Muscle of arm (tissue), 14 donors: Measurements from ENCODE around the gene RAB20. TPM values are rescaled to one million over a fixed set of nuclear protein-coding genes. Genes with fewer than 3 reads are reported as not detected.
"Not testable (repeated sequence)": the region's sequence is repeated elsewhere in the genome, so short reads cannot be mapped to it uniquely, and the experiment has no call there.

ENCODE experiments used
- DNase-seq: peaks from one replicate; pipeline ENCODE4 v3.0.0-alpha.2; 2013
- long read RNA-seq, 11 donors: transcript quantifications; one replicate each; lab custom pipeline, GENCODE V29; 2026
- polyA plus RNA-seq, 12 donors: library from polyadenylated mRNA; unstranded; fragments of 120-200 nt; gene quantifications; one replicate each; pipeline ENCODE4 v1.2.1, GENCODE V29; 2013; ENCODE audit not compliant: insufficient read length in 12 of 12

Gene RAB20, protein sequence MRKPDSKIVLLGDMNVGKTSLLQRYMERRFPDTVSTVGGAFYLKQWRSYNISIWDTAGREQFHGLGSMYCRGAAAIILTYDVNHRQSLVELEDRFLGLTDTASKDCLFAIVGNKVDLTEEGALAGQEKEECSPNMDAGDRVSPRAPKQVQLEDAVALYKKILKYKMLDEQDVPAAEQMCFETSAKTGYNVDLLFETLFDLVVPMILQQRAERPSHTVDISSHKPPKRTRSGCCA
- polyA plus RNA-seq = 1 to 10 TPM in 11 of 12 donors, not detected in 1; 1.4 to 7.3 (median 2.3) TPM
- long read RNA-seq, donor 1, transcript RAB20-201 (2 exons, 1,518 nt) = major isoform, 13 of 13 reads
- long read RNA-seq, donor 1, partial matches to known transcripts = 0 of 13 reads
- long read RNA-seq, donor 1, other reads (novel, unspliced or antisense) = 0 of 13 reads
- long read RNA-seq, donor 2, partial matches to known transcripts = 0 of 1 reads
- long read RNA-seq, donor 2, other reads (novel, unspliced or antisense) = 0 of 1 reads
- long read RNA-seq, donor 3, partial matches to known transcripts = 0 of 1 reads
- long read RNA-seq, donor 3, other reads (novel, unspliced or antisense) = 0 of 1 reads
- long read RNA-seq, donor 4 = 0 reads
- long read RNA-seq, donor 5, partial matches to known transcripts = 0 of 2 reads
- long read RNA-seq, donor 5, other reads (novel, unspliced or antisense) = 0 of 2 reads
- long read RNA-seq, donor 6, partial matches to known transcripts = 0 of 2 reads
- long read RNA-seq, donor 6, other reads (novel, unspliced or antisense) = 0 of 2 reads
- long read RNA-seq, donor 7, partial matches to known transcripts = 0 of 1 reads
- long read RNA-seq, donor 7, other reads (novel, unspliced or antisense) = 0 of 1 reads
- long read RNA-seq, donor 8, partial matches to known transcripts = 0 of 2 reads
- long read RNA-seq, donor 8, other reads (novel, unspliced or antisense) = 0 of 2 reads
- long read RNA-seq, donor 9 = 0 reads
- long read RNA-seq, donor 10, partial matches to known transcripts = 0 of 3 reads
- long read RNA-seq, donor 10, other reads (novel, unspliced or antisense) = 0 of 3 reads
- long read RNA-seq, donor 11, partial matches to known transcripts = 0 of 1 reads
- long read RNA-seq, donor 11, other reads (novel, unspliced or antisense) = 0 of 1 reads

DNA sequence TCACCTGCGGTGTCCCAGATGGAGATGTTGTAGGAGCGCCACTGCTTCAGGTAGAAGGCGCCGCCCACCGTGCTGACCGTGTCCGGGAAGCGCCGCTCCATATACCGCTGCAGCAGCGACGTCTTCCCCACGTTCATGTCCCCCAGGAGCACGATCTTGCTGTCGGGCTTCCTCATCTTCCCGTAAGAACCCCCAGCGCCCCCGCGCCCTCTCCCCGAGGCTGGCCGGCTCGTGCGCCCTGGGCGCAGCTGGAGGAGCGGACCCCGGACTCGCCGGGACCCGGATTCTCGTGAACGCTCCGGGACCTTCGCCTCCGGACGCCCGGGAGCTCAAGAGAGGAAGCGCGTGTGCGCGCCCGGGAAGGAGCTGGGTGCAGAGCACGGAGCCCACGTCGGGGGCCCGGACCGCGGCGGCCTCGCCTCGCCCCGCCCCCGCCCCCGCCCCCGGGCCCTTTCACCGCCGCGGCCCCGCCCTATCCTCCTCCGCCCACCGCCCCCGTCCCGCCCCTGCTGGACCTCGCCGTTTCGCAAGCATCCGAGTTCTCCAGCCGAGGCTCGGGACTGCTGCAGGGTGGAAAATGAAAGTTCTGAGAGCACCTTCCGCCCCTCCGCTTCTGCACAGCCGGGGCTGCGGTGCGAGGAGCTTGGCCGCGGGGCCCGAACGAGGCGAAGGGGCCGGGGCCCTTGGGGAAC, at the start of gene RAB20:
RAB20 (minus strand) TSS at position 379 of the 692 bp plus-strand sequence; CDS start at position 176, 203 bp downstream.
- peak; percentile 74 for DNase-seq

DNA sequence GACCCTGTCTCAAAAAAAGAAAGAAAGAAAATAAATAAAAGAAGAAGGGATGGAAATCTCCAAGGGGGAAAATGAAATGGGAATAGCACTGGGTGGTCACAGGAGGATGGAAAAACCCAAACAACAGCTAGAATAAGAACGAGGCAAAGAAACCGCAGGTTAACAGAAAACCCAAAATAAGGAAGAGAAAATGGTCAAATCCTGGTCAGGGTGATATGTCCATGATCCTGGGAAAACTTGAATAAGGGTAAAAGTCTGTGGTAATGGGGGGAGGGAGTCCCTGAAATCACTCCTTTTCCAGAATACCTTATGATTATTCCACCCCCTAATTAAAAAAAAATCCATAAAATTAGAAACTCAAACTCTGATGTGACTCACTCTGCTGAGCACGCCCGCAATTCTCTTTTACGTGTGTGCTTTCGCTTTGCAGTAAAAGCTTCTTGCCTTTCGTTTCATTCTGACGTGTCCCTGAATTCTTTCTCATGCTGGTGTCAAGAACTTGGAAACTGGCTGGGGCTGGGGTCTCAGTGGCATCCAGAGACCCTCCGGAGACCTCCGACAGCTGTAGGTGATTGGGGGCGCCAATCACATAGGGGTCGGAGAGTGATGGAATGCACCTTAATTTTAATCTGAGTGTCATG, 49.6 kb upstream of the RAB20 start:
- DNase-seq = no peak

DNA sequence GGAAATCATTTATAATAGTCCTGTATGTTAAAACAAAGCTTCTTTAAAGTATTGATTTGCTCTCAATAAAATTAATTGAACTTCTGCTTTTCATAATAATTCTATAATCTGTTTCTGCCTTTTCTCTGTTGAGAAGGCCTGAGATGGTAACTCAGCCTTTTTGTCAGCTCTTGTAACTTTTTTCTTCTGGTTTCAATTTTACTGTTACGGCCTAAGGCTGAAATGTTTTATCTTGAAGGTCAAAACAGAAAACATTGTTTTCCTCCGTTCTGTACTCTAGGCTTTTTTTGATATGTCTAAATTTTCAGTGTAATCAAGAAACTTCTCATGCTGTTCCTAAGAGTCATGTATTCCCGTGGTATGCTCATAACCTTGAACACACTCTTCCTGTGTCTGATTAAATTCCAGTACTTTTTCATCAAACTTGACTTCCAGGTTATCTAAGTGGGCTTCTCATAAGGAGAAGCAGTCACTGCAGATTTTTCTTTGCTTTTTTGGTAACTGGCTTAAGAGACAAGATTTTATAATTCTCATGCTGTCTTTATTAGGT, 46.2 kb upstream of the RAB20 start:
- no peak for DNase-seq

DNA sequence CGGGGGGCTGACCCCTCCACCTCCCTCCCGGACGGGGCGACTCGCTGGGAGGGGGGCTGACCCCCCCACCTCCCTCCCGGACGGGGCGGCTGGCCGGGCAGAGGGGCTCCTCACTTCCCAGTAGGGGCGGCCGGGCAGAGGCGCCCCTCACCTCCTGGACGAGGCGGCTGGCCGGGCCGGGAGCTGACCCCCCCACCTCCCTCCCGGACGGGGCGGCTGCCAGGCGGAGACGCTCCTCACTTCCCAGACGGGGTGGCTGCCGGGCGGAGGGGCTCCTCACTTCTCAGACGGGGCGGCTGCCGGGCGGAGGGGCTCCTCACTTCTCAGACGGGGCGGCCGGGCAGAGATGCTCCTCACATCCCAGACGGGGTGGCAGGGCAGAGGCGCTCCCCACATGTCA, 44.8 kb upstream of the RAB20 start:
- DNase-seq = not testable (repeated sequence)

DNA sequence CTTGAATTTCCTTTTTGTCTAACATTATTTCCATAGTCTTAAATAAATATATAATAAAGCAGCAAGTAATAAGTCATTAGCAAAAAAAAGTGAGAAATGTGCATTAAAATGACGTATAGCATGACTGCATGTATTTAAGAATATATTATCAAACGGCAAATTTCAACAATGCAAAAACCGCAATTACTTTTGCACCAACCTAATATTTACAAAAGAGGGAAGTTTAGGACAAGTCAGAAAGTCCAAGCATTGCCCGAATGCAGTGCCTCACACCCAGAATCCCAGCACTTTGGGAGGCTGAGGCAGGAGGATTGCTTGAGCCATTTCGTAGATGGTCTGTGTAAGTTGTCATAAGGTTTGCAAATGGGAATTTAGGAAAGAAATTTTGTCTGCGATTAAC, 43.6 kb upstream of the RAB20 start:
- no peak for DNase-seq

DNA sequence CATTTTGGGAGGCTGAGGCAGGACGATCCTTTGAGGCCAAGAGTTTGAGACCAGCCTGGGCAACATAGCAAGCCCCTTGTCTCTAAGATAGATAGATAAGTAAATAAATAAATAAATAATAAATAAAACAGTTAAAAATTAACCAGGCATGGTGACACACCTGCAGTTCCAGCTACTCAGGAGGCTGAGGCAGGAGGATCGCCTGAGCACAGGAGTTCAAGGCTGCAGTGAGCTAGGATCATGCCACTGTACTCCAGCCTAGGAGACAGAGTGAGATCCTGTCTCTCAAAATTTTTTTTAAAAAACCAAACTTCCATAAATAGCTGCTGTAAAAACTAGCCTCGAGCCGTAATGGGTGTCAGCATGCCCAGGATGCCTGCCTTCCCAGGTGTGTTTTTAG, 39.5 kb upstream of the RAB20 start:
- DNase-seq = no peak

DNA sequence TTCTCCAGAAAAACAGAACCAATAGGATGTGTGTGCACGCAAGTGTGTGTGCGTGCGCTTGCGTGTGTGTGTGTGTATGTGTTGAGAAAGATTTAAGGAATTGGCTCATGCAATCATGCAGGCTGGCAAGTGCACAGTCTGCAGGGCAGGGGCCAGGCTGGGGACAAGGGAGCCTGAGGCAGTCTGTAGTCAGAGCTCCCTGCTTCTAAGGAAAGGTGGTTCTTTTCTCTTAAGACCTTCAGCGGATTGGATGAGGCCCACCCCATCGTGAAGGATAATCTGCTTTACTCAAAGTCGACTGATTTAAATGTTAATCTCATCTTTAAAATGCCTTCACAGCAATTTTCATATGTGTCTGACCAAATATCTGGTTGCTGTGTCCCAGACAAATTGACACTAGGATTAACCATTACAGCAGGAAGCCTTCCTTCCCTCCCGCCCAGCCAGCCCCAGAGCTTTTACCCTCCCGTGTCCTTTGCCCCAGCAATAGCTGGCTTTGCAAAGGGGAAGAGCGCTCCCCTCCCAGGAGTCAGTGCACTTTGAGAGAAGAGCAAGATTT, 38.8 kb upstream of the RAB20 start:
- no peak for DNase-seq

DNA sequence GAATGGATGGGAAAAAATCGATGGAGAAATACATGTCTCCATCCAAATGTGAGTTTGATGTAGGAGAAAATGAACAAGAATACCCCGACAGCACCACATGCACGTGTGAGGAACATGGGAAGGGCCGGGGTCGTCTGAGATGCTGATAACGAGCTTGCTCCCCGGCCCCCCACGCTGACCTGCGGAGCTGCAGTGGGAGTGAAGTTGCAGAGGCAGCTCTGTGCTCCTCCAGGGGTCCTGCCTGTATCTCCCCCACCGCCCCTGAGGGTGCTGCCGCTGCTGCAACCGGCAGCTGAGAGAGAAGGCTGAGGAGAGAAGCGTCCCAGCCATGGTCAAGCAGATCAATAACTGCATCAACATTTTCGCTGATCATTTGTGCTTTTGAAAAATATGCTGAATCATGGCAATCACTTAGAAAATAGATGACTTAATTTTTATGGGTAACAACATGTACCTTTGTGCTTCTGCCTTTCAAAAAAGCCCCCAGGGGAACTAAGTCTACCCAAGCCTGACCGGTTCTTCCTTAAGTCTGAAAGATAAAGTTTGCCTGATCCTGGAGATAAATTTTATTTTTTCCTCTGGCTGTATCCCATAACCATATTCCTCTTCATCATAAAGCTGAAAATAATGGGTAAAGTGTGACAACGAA, 35.6 kb upstream of the RAB20 start:
- DNase-seq = no peak

DNA sequence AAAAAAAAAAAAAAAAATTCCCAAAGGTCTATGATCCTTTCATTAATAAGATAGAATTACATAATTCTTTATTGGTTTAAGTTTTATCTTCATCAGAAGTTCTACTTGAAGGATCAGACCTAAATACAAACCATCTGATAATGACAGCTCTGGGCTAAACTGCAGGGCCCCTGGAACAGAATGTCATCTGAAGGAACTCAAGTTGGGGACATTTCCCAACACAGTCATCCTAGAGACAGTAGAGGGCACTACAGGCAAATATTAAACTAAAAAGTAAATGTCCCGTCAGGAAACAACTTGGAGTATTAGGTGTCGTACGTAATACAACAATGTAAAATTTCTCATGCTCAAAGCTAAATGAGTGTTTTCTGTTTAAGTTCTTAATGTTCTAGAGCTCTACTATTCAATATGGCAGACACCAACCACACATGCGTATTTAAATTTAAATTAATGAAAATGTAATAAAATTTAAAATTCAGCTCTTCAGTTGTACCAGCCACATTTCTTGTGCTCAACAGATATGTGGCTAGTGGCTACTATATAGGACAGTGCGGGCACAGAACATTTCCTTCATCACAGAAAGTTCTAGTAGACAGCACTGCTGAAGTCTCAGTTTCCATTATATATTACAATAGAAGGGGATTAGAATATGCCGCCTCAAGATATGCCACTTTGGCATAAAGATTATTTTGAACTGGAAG, 32.1 kb upstream of the RAB20 start:
- DNase-seq = peak; percentile 53

DNA sequence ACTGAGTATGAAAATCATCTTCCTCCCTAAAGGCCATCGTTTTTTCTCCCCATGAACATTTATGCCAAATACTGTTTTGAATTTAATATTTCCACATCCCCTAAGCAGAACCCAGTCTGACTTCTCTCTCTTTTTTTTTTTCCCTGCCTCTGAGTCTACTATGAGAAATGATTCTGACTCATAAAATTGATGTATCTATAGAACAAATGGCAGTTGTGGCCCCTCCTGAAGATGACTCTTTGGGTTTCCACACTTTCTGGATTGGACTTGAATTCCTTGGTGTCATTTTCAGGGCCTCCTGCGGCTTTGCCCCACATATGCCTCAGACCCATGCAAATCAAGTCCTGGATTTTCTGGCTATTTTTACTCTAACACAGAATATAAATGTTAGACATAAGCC, 31.1 kb upstream of the RAB20 start:
- no peak for DNase-seq

DNA sequence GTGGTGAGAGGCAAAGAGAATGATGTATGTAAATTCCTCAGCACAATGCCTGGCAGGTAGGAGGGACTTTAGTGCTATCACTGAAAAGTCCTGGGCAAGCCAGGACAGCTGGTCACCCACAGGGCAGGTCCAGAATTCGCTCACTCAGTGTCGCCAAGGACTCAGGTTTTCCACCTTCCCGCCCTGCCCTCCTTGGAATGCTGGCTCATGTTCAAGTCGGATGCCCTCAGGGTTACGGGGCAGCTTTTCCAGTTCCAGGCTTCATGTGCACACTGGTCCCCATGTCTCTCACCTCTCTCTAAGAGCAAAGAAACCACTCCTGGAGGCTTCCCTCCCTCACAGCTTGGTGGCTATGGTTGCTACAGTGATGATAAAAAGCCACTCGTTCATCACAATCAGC, 29.1 kb upstream of the RAB20 start:
- DNase-seq = no peak

DNA sequence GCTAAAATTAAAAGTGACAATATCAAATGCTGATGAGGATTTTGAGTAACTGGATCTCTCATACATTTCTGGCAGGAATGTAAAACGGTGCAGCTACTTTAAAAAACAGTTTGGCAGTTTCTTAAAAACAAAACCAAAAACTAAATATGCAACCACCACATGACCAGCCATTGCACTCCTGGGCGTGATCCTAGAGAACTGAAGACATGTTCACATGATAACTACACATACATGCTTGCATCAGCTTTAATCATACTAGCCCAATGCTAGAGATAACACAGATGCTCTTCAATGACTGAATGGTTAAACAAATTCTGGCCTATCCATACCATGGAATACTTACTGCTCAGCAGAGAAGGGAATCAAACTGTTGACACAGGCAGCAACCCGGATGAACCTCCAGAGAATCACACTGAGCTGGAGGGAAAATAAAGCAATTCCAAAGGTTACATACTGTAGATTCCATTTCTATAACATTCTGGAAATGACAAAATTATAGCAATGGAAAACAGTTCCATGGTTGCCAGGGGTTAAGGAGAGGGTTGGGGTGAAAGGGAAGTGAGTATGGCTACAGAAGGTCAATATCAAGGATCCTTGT, 28.4 kb upstream of the RAB20 start:
- DNase-seq = no peak

DNA sequence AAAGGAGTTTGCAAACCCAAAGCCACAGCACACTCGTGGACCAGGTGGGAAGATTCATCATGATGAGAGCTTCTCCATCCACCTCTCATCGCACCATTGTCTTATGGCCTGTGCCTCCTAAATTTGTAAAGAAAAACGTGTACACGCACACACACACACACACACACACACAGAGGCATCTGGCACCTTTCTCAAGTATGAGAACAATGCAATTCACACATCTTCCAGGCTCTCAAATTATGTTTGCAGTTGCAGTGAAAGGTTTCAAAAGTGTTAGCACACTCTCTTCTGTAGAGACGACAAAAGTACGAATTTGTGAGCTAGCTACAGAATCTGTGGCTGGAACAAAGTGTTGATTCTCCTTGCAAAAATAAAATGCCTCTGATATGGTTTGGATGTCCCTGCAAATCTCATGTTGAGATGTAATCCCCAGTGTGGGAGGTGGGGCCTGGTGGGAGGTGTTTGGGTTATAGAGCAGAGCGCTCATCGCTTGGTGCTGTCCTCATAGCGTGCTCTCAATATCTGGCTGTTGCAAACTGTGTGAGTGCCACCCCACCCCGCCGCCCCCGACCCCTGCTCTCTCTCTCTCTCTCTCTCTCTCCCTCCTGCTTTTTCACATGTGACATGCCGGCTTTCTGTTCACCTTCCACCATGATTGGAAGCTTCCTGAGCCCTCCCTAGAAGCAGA, 21.8 kb upstream of the RAB20 start:
- DNase-seq = no peak

DNA sequence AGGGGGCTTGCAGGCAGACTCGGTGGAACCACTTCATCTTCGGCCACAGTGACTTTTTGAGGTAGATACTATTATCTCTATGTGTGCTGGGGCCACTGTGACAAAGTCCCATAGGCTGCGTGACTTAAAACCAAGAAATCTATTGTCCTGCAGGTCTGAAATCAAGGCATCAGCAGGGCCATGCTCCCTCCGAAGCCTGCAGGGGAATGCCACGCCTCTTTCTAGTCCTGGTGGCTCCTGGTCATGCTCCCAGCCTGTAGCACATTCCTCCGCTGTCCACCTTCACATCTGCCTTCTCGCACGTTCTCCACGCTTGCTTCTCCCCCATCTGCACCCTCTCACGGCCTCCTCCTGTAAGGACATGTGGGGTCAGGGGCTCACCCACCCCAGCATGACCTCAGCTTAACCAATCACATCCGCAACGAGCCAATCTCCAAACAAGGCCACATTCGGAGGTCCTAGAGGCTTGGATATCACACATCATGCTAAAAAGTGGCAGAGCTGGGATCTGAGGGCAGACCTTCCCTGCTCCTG, 21.0 kb upstream of the RAB20 start:
- no peak for DNase-seq

DNA sequence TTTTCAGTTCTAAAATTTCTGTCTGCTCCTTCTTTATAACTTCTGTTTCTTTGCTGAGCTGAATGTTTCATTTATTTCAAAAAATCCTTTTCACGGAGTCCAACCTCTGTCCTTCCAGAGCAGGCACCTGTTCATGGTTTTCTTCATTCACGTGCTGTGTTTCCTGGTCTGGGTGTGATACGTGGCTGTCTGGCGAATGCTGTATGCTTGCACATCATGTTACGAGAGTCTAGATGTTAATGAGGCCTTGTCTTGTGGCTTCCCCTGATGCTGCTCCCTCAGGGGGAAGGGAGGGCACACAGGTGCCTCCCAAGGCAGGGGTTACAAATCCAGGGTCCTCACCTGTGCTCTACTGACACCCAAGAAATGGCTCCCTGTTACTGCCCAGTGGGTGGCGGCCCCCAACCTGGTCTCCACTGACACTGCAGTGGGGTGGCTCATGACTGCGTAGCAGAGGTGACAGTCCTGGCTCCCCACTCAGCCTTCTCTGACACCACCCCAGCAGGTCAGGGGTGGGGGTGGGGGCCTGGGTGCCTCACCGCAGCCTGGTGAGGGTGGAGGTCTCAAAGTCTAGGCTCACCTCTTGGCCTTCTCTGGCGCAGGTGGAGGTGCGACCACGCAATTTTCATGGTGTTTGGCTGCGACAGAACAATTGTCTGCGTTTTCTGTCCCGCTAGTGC, 20.1 kb upstream of the RAB20 start:
- no peak for DNase-seq

DNA sequence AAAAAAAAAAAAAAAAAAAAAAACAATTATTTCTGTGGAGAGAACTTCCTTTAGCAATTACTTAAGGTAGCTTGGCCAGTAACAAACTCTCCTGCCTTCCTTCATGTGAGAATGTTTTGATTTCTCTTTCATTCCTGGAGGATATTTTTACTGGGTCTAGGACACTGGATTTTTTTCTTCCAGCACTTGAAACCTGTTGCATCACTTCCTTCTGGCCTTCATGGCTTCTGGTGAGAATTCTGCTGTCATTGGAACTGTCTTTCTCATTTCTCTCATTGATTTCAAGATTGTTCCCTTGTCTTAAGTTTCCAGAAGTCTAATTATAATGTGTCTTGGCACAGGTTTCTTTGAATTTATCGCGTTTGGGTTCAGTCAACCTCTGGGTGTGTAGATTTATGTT, 19.3 kb upstream of the RAB20 start:
- no peak for DNase-seq

DNA sequence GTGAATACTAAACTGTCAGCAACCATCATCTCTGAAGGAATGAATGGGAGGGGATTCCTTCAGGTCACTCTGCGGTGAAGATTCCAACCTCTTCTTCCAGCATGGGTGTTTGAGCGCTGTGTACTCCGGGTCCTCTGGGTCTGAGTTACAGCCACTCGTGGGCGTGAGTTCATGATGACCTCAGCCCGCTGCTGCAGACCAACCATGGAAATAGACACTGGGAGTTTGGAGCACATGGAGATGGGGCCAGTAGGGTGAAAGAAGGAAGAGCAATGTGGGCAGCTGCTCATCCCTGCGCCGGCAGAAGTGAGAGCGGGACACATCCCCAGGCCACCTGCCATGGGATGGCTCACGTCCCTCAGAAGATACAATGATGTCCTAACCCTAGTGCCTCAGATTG, 16.8 kb upstream of the RAB20 start:
- no peak for DNase-seq
